HG03108 (cell line): ENCODE data around the gene UBAP2.
"Not testable (repeated sequence)": the region's sequence is repeated elsewhere in the genome, so short reads cannot be mapped to it uniquely, and the experiment has no call there.

ENCODE experiments used
- ATAC-seq: cut with Tn5 transposase; IDR thresholded peaks from one replicate; pipeline ENCODE4 v1.9.1; 2021; ENCODE audit warnings: moderate library complexity; ENCODE audit not compliant: unreplicated experiment

The UBAP2 gene

GRCh38 chr9:34049630-34050384 lies 1.1 kb upstream of the UBAP2 start:
- no peak for ATAC-seq

DNA sequence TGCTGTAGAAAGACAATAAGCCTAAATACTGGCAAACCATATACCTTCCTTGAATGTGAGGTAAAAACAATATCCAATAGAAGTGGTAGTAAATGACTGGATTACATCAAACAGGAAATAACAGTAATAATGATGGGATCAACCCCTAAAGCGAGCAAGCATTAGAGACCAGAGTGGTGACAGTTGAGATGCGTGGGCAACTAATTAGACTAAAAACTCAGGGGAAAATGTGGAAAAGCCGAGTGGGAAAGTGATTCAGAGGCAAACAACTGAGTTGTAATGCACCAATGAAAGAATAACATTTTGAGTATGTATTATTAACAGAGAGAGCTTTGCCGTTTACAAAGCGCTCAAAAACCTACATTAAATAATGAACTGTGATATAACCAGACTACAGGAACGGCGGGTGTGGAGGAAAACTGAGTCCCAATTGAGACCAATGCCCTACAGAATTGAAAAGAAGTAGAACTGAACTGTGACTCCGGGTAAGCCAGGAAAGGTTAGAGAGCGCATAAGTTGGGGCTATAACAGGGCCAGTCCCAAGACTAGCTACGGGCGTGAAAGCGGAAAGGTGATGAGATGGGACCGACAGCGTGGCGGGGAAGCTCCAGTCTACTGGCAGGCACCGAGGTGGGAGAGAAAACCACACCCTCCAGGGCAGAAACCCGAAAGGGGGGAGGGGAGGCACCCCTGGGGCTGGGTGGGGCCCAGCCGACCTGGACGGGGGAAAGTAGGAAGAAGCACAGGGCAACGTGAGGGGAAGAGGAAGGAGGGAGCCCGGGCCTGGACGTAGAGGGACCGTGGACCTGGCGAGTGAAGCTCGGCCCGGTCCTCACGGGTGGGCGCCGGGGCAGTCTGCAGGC lies 592 bp downstream of the UBAP2 start:
- peak; percentile 19 for ATAC-seq

DNA sequence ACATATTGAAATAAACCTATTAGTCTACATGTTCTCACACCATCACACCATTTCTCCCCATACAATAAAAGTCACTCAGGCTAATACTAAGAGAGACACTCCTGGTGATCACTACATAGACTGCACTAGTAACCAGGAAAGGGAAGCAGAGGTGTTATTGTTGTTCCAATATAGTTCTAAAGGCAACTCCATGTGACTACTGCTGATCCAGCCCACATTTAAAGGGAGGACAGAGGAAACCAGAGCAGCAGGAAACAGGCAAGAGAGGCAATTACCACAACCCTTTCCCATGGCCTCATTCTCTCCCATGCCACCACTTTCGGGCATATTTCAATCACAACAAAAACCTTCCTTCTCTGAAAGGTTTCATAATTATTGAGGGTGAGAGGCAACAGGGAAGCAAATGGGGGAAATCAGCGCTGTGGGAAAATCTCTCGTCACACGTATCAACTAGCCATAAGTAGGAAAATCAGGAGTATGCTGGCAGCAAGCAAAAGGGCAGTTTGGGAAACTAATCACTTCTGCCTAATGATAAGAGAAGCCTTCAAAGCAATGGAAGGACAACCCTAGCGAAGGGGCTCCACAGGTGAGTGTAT lies 1.8 kb downstream of the UBAP2 start:
- no peak for ATAC-seq

DNA sequence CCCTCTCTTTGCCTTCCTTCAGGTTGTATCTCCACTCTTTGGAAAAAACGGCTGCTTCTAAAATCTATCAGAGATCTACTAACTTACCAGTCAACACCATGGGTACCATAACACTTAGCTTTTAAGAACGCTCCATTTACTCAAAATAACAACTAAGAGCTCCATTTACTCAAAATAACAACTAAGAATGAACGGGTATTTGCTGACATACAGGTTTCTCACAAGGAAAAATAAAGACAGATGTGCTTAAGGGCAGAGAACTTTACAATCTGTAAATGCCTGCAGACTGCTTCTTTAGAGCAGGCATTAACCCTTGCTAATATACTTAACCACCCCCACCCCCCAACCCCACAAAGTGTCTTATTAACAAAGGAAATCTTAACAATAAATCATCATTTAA lies 2.8 kb downstream of the UBAP2 start:
- no peak for ATAC-seq

- not testable (repeated sequence) for ATAC-seq
Observed at GRCh38 chr9:34042074-34042473, 6.6 kb downstream of the UBAP2 start.

GRCh38 chr9:34038851-34039250 lies 9.8 kb downstream of the UBAP2 start:
- not testable (repeated sequence) for ATAC-seq

DNA sequence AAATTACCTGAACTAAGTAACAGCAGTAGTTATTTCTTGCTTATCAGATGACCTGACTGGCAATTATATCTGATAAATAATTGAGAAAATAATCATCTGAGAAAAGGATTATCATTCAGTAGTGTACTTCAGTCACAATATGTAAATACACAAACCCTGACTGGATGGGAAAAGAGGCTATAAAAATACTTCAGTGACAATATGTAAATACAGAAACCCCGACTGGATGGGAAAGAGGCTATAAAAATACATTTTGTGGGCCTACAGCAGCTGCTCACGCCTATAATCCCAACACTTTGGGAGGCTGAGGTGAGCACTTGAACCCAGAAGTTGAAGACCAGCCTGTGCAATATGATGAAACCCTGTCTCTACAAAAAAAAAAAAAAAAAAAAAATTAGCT lies 11.1 kb downstream of the UBAP2 start:
- ATAC-seq = no peak

- ATAC-seq = no peak
Observed at GRCh38 chr9:34036625-34037024, 12.1 kb downstream of the UBAP2 start.

GRCh38 chr9:34035656-34036055 lies 13.0 kb downstream of the UBAP2 start:
- no peak for ATAC-seq

DNA sequence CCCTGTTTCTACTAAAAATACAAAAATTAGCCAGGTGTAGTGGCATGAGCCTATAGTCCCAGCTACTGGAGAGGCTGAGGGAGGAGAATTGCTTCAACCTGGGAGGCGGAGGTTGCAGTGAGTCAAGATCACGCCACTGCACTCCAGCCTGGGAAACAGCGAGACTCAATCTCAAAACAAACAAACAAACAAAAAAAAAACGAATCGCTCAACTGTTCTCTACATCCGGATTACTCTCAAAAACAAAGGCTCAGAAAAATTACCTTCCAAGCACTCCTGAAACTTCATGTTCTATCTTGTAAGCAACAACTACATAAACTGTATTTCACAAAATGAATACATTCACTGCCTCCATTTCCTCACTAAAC lies 14.0 kb downstream of the UBAP2 start:
- no peak for ATAC-seq

DNA sequence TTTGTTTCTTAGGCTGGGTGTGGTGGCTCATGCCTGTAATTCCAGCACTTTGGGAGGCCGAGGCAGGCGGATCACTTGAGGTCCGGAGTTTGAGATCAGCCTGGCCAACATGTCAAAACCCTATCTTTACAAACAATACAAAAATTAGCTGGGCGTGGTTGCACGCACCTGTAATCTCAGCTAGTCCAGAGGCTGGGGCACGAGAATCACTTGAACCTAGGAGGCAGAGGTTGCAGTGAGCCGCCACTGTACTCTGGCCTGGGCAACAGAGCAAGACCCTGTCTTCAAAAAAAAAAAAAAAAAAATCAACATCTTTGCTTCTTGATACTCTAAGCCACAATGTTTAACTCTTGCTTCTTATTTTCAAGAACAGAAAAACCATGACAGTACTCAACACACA lies 16.1 kb downstream of the UBAP2 start:
- no peak for ATAC-seq

GRCh38 chr9:34027845-34028574 lies 20.7 kb downstream of the UBAP2 start:
- no peak for ATAC-seq

GRCh38 chr9:34025811-34026210 lies 22.9 kb downstream of the UBAP2 start:
- ATAC-seq = no peak

GRCh38 chr9:34025062-34025461 lies 23.6 kb downstream of the UBAP2 start:
- no peak for ATAC-seq

DNA sequence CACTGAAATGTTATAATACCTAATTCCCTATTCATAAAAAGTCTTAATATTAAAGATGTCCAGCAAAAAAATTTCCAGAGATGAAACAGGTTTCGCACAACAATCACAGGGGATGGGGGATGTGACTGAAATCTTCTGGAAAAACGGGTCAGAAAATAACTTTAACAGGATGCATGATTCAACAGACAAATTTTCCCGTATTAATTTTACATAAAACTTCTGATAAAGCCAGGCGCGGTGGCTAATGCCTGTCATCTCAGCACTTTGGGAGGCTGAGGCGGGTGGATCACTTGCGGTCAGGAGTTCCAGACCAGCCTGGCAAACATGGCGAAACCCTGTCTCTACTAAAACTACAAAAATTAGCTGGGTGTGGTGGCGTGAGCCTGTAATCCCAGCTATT lies 24.2 kb downstream of the UBAP2 start:
- ATAC-seq = not testable (repeated sequence)

GRCh38 chr9:34016149-34016548 lies 32.5 kb downstream of the UBAP2 start:
- no peak for ATAC-seq

GRCh38 chr9:34010979-34011378 lies 37.7 kb downstream of the UBAP2 start:
- no peak for ATAC-seq

GRCh38 chr9:34001951-34002350 lies 46.7 kb downstream of the UBAP2 start:
- ATAC-seq = no peak

DNA sequence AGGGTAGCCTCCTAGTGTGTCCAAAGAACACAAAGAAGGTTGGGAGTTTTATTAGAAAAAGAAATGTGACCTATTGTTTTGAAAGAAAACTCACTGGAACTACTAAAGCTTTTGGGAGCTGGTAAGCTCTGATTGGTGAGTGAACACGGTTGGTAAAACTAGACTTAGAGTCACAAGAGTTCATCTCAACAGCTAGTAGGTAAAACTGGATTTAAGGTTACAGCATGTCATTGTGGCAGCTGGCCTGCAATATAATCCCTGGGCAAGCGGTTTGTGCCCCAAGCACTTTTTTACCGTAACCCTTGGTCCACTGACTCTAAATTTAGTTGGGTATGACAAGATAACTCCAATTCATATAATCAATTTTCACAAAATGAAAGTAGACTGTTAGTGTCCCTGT lies 47.4 kb downstream of the UBAP2 start:
- no peak for ATAC-seq

DNA sequence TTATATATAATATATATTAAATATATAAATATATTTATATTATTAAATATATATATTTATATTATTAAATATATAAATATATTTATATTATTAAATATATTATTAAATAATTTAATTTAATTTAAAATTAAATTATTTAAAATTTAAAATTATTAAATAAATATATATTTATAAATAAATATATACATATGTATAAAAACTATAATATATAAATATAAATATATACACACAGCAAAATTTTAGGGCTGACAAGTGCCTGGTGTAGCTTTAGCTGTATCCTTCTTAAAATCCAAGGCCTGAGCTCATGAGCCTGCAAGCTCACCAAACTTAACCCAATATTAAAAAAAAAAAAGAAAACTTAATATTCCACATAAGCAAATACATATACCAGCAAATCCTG lies 53.2 kb downstream of the UBAP2 start:
- ATAC-seq = no peak

DNA sequence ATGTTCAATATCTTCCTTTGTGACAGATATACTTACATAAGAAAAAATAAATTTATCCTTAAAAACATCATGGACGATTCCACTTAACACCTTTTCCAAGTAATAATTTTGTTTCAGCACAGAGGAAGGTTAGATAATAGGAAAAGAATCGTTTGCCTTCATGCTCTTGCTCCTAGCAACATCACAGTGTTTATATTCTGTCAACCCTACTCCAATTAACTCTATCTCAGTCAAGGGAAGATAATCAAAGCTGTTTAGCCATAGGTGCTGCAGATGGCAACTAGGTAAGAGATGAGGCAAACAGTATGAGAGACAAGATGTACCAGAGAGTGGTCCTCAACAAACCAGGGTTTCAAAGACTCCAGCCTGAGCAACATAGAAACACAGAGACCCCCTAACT lies 55.6 kb downstream of the UBAP2 start:
- ATAC-seq = no peak
